Activated CD4-positive, alpha-beta memory T cell treated with anti-CD3 and anti-CD28 coated beads, Interleukin-2, amount 10 ng/mL, durations not matched to agents 7 days and 5 days (primary cell): ENCODE results near the gene KCNJ11. TPM values are rescaled to one million over a fixed set of nuclear protein-coding genes. Genes with fewer than 3 reads are reported as not detected.

Source experiments
- CTCF ChIA-PET: fragments of 350-600 bp; sonication (Branson Sonifier 250); formaldehyde crosslinking; loops from one replicate; lab custom pipeline; 2021; ENCODE audit warnings: antibody characterized with exemption, inconsistent platforms; lab: Charles Lee
- POLR2A ChIA-PET: fragments of 350-600 bp; sonication (Branson Sonifier 250); formaldehyde crosslinking; loops from one replicate; lab custom pipeline; 2021; ENCODE audit warnings: antibody characterized with exemption; lab: Charles Lee
- DNase-seq: peaks from one replicate; pipeline ENCODE4 v3.0.0-alpha.2; 2020
- H3K27ac Mint-ChIP-seq: one replicate; pipeline ENCODE4 v1.8.0; 2021; ENCODE audit warnings: mild to moderate bottlenecking, mixed read lengths
- H3K27me3 Mint-ChIP-seq: one replicate; pipeline ENCODE4 v1.8.0; 2021; ENCODE audit warnings: mixed read lengths
- H3K36me3 Mint-ChIP-seq: one replicate; pipeline ENCODE4 v1.8.0; 2021; ENCODE audit warnings: low read depth, mixed read lengths
- H3K4me1 Mint-ChIP-seq: one replicate; pipeline ENCODE4 v1.8.0; 2021; ENCODE audit warnings: mixed read lengths
- H3K4me3 Mint-ChIP-seq: one replicate; pipeline ENCODE4 v1.8.0; 2021; ENCODE audit warnings: mild to moderate bottlenecking, mixed read lengths
- H3K9me3 Mint-ChIP-seq: one replicate; pipeline ENCODE4 v1.8.0; 2021; ENCODE audit warnings: mixed read lengths
- total RNA-seq, 2 experiments: library from RNA; stranded (reverse); gene quantifications; one replicate each; pipeline ENCODE4 v1.2.3, GENCODE V29; 2021

The KCNJ11 gene
- total RNA-seq, 2 experiments from 2014 or later, result 0.18 to 0.55 TPM

GRCh38 chr11:17415523-17416104, 27.2 kb upstream of the KCNJ11 start:
- Mint-ChIP-seq H3K4me3 (no peak overlapping the region), H3K36me3 (no peaks in the 10 kb centered on the region), H3K27me3 (peaks cover 41% of the 10 kb centered on the region), H3K27ac (no peak overlapping the region), H3K9me3 (no peaks in the 10 kb centered on the region), H3K4me1 (peaks cover 35% of the 10 kb centered on the region)
- POLR2A ChIA-PET, result no interaction called here
- CTCF ChIA-PET, result interaction anchor here (0.6 to 1.0 kb wide), 2 partner anchors 29 to 32 kb away, joined by 3 to 4 read pairs; no protein-coding TSS in a partner anchor
- DNase-seq, result no peak

GRCh38 chr11:17414992-17415391, 26.5 kb upstream of the KCNJ11 start:
- Mint-ChIP-seq H3K4me1 (peaks cover 35% of the 10 kb centered on the region), H3K4me3 (no peak overlapping the region), H3K27me3 (peaks cover 41% of the 10 kb centered on the region), H3K9me3 (no peaks in the 10 kb centered on the region), H3K27ac (peak overlapping the region; percentile 73), H3K36me3 (no peaks in the 10 kb centered on the region)
- ChIA-PET CTCF (interaction anchor here (0.6 to 1.7 kb wide), 3 partner anchors 26 to 31 kb away, joined by 3 to 9 read pairs (median 4); partner anchors contain the start of gene KCNJ11), POLR2A (no interaction called here)
- no peak for DNase-seq

DNA sequence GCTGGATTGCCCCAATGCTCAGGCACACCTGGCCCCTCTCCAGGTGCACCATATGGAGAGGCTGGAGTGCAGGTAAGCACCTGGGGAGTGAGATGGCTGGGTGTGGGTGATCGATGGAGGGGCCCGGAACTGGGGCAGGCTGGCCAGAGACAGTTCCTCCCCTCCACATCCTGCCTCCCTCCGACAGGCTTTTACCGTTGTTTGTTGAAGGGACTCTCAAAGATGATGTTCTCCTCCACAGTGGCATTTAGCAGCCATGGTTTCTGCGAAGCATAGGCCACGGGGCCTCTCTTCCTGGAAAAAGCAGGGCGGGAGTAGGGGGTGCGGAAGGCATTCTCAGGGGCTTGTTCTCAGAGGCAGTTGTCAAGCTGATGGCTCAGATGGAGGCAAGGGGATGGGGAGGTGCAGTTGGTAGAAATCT, 25.9 kb upstream of the KCNJ11 start:
- H3K4me1 Mint-ChIP-seq, result peaks cover 35% of the 10 kb centered on the region
- H3K27me3 Mint-ChIP-seq, result peaks cover 35% of the 10 kb centered on the region
- H3K36me3 Mint-ChIP-seq, result no peaks in the 10 kb centered on the region
- H3K4me3 Mint-ChIP-seq, result no peak overlapping the region
- ChIA-PET CTCF (interaction anchor here (1.7 kb wide), 1 partner anchor 25 kb away, joined by 9 read pairs; the partner anchor contains the start of gene KCNJ11), POLR2A (no interaction called here)
- peak overlapping the region; percentile 73 for H3K27ac Mint-ChIP-seq
- no peaks in the 10 kb centered on the region for H3K9me3 Mint-ChIP-seq
- peak; percentile 33 for DNase-seq

DNA sequence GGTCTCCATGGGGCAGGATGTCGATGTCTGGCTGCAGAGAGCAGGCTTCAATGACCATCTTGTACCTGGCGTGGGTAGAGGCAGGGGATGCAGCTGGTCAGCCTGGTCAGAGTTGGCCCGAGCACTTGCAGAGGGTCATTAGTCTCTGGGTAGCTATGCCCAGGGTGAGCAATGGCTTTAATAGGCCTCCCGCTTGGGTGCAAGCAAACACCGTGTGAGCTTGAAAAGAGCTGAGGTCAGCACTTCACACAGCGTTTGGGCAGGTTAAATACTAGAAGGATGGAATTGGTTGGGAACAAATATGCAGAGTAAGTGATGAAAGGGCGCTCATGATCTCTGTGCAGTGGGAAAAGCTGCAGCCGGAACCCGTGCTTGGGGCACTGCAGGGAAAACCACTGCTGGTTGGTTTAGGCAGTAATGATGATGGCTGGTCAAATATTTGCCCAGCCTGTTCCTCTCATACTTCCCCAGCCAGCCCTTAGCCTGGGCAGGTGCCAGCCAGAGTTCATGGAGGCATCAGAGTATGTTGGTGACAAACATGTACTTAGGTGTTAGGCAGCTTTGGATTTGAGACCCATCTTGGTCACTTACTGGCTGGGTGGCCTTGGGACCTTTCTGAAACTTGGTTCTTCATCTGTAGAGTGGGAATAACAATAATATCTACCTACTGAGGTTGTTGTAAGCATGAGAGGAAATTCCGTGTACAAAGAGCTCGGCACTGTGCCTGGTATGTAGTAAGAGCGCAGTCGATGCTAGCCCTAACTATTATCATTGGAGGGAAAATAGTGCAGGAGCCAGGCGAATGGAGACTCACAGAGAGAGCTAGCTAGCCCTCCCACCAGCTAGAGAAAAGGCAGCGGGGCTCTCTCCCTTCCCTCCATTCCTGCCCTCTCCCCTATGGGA, 25.2 kb upstream of the KCNJ11 start:
- POLR2A ChIA-PET, result no interaction called here
- no peak overlapping the region for H3K27ac Mint-ChIP-seq
- H3K4me3 Mint-ChIP-seq, result no peak overlapping the region
- H3K9me3 Mint-ChIP-seq, result no peaks in the 10 kb centered on the region
- DNase-seq, result no peak
- peaks cover 35% of the 10 kb centered on the region for H3K4me1 Mint-ChIP-seq
- peaks cover 29% of the 10 kb centered on the region for H3K27me3 Mint-ChIP-seq
- CTCF ChIA-PET, result interaction anchor here (1.7 kb wide), 1 partner anchor 25 kb away, joined by 9 read pairs; the partner anchor contains the start of gene KCNJ11
- no peaks in the 10 kb centered on the region for H3K36me3 Mint-ChIP-seq

DNA sequence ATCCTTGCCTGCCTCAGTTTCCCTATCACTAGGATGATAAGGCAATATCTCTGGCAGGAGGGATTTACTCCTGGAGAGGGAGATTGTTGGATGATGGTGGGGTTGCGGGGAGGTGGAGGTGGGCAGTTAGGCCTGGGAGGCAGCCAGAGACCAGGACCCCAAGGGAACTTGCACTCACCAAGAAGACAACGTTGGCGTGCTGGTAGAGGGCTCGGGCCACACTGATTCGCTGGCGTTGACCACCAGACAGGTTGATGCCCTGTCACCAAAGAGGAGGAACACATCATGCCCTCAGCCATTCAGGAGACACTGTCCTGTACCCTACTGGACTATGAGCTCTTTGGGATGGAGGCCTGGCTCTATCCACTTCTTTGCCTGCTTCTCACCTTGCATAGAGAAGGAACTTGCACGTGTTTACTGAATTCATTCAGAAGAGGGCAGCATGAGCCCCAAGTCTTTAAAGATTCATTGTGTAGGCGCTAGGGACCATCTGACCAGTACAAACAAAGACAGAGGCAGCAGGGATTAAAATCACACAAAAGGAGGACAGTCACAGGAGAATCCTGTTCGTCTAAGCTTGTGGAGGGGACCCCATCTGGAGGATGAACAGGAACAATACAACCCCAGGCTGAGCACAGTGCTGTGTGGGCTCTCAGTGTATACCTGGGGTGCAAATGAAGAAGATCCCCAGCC, 24.2 kb upstream of the KCNJ11 start:
- H3K27me3 Mint-ChIP-seq, result peaks cover 20% of the 10 kb centered on the region
- peaks cover 35% of the 10 kb centered on the region for H3K4me1 Mint-ChIP-seq
- ChIA-PET CTCF (no interaction called here), POLR2A (no interaction called here)
- no peak for DNase-seq
- no peaks in the 10 kb centered on the region for H3K9me3 Mint-ChIP-seq
- no peaks in the 10 kb centered on the region for H3K36me3 Mint-ChIP-seq
- no peak overlapping the region for H3K4me3 Mint-ChIP-seq
- no peak overlapping the region for H3K27ac Mint-ChIP-seq

- H3K9me3 Mint-ChIP-seq, result no peaks in the 10 kb centered on the region
- no peaks in the 10 kb centered on the region for H3K36me3 Mint-ChIP-seq
- no peak overlapping the region for H3K27ac Mint-ChIP-seq
- peaks cover 34% of the 10 kb centered on the region for H3K4me1 Mint-ChIP-seq
- H3K27me3 Mint-ChIP-seq, result peaks cover 11% of the 10 kb centered on the region
- no peak for DNase-seq
- CTCF ChIA-PET, result no interaction called here
- H3K4me3 Mint-ChIP-seq, result no peak overlapping the region
- POLR2A ChIA-PET, result no interaction called here
These were observed 23.0 kb upstream of the KCNJ11 start for GRCh38 chr11:17411418-17411817.

DNA sequence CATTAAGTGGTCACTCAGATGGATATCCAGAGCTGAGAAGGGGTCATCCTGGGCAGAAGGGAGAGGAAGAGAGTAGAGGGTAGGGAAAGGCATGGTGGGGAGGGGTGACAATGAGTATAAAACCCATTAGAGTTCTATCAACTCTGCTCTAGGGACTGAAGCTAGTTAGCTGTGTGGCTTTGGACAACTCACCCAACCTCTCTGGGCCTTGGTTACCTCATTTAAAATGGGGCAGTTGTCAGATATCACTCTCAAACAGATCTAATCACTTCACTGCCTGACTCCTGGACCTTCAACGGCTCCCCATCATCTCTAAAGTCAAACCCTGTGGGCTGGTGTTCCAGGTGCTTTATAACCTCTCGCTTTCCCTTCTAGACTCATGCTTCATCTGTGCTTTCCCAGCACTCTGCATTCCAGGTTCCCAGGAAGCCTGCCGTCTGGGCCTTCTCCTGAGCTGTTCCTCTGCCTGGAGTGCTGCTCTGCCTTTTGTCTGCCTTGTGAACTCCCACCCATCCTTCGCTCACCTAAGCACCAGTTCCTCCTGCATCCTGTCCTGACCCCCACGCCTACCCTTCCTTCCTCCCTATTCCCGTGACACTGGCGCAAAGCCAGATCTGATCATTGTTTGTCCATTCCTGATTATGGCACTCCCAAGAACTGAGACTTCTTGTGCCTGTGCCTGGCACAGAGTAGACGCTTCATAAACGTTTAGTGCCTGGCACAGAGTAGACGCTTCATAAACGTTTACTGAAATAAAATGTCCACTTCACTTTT, 22.3 kb upstream of the KCNJ11 start:
- Mint-ChIP-seq H3K4me1 (peaks cover 30% of the 10 kb centered on the region), H3K27ac (no peak overlapping the region), H3K27me3 (peaks cover 6% of the 10 kb centered on the region), H3K9me3 (no peaks in the 10 kb centered on the region), H3K36me3 (no peaks in the 10 kb centered on the region), H3K4me3 (no peak overlapping the region)
- ChIA-PET POLR2A (no interaction called here), CTCF (no interaction called here)
- no peak for DNase-seq

DNA sequence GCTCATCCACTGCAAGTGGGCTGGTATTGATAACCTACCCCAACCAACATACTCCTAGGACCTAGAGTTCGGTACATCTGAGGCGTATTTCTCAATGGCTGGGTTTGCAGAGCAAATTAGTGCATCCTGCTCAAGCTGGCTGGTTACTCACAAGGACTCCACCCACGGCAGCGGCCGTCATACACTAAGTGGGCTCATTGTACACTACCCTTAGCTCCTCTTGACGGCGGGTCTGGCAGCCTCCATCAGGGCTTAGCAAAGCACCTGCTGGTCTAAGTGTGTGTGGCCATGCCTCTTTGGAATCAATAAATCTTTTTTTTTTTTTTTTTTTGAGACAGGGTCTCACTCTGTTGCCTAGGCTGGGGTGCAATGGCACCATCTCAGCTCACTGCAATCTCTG, 20.2 kb upstream of the KCNJ11 start:
- POLR2A ChIA-PET, result no interaction called here
- H3K27ac Mint-ChIP-seq, result no peak overlapping the region
- no peaks in the 10 kb centered on the region for H3K36me3 Mint-ChIP-seq
- DNase-seq, result no peak
- H3K9me3 Mint-ChIP-seq, result no peaks in the 10 kb centered on the region
- H3K4me3 Mint-ChIP-seq, result no peak overlapping the region
- H3K4me1 Mint-ChIP-seq, result peaks cover 19% of the 10 kb centered on the region
- peaks cover 4% of the 10 kb centered on the region for H3K27me3 Mint-ChIP-seq
- CTCF ChIA-PET, result interaction anchor here (0.8 to 1.2 kb wide), 3 partner anchors 10 to 25 kb away, joined by 3 to 4 read pairs (median 3); no protein-coding TSS in a partner anchor

GRCh38 chr11:17408026-17408425, 19.6 kb upstream of the KCNJ11 start:
- Mint-ChIP-seq H3K27ac (no peak overlapping the region), H3K4me3 (no peak overlapping the region), H3K27me3 (no peaks in the 10 kb centered on the region), H3K36me3 (no peaks in the 10 kb centered on the region), H3K9me3 (no peaks in the 10 kb centered on the region), H3K4me1 (peaks cover 14% of the 10 kb centered on the region)
- POLR2A ChIA-PET, result no interaction called here
- CTCF ChIA-PET, result interaction anchor here (0.8 to 1.2 kb wide), 3 partner anchors 9 to 24 kb away, joined by 3 to 4 read pairs (median 3); no protein-coding TSS in a partner anchor
- no peak for DNase-seq

DNA sequence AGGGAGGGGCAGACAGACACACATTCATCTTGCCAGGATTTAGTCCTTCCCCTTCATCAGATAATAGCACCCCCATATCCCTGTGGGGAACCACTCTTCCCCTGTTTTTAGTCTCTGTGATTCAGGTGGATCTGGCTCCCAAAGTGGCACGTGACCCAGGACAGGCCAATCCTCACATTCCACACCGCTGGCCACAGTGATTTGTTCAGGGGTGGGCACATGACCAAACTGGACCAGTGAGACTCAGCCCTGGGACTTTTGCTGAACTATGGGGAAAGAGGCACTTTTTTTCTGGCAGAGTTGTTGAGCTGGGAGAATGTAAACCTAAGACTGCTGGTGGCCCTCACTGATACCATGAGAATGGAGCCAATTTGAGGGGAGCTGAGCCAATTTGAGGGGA, 19.1 kb upstream of the KCNJ11 start:
- H3K36me3 Mint-ChIP-seq, result no peaks in the 10 kb centered on the region
- POLR2A ChIA-PET, result no interaction called here
- peaks cover 12% of the 10 kb centered on the region for H3K4me1 Mint-ChIP-seq
- DNase-seq, result no peak
- no peak overlapping the region for H3K4me3 Mint-ChIP-seq
- H3K27me3 Mint-ChIP-seq, result no peaks in the 10 kb centered on the region
- H3K27ac Mint-ChIP-seq, result no peak overlapping the region
- no peaks in the 10 kb centered on the region for H3K9me3 Mint-ChIP-seq
- CTCF ChIA-PET, result interaction anchor here (0.8 kb wide), 1 partner anchor 24 kb away, joined by 3 read pairs; no protein-coding TSS in a partner anchor

DNA sequence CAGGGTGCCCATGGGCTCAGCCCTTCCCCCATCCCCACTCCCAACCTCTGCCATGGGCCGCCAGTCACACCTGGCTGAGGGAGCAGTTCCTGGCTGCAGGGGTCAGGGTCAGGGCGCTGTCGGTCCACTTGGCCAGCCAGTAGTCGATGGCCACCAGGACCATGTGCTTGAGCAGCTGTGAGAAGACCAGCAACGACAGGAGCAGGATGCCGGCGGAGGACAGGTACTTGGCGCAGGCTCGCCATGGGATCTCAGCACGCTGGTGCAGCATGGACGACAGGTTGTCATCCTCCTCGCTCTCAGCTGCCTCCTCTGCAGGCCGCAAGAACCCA, 18.3 kb upstream of the KCNJ11 start:
- no peaks in the 10 kb centered on the region for H3K9me3 Mint-ChIP-seq
- ChIA-PET POLR2A (no interaction called here), CTCF (no interaction called here)
- peaks cover 11% of the 10 kb centered on the region for H3K4me1 Mint-ChIP-seq
- no peak overlapping the region for H3K4me3 Mint-ChIP-seq
- no peaks in the 10 kb centered on the region for H3K36me3 Mint-ChIP-seq
- H3K27me3 Mint-ChIP-seq, result no peaks in the 10 kb centered on the region
- no peak for DNase-seq
- no peak overlapping the region for H3K27ac Mint-ChIP-seq

GRCh38 chr11:17406082-17406817, 17.8 kb upstream of the KCNJ11 start:
- ChIA-PET POLR2A (no interaction called here), CTCF (no interaction called here)
- Mint-ChIP-seq H3K4me3 (no peak overlapping the region), H3K9me3 (no peaks in the 10 kb centered on the region), H3K27ac (no peak overlapping the region), H3K36me3 (no peaks in the 10 kb centered on the region), H3K4me1 (peaks cover 8% of the 10 kb centered on the region), H3K27me3 (no peaks in the 10 kb centered on the region)
- DNase-seq, result no peak
